Occipital lobe (tissue), 2 donors: ENCODE data around the gene FSTL4. TPM values are rescaled to one million over a fixed set of nuclear protein-coding genes. Genes with fewer than 3 reads are reported as not detected.
"Not testable (repeated sequence)": the region's sequence is repeated elsewhere in the genome, so short reads cannot be mapped to it uniquely, and the experiment has no call there.

Source experiments
- DNase-seq: peaks from one replicate; lab custom pipeline; 2025; lab: John Stamatoyannopoulos, UW
- total RNA-seq: library from RNA; depleted of rRNA; stranded (reverse); fragments of >200 nt; gene quantifications from one replicate; pipeline ENCODE4 v1.2.3, GENCODE V29; 2014

The FSTL4 gene
- total RNA-seq, 1 donor from 2014 or later: 0.62 TPM

- no peak for DNase-seq
Observed at GRCh38 chr5:133228316-133228715, 384.0 kb downstream of the FSTL4 start.

- DNase-seq: no peak
Observed at GRCh38 chr5:133227897-133228296, 384.4 kb downstream of the FSTL4 start.

GRCh38 chr5:133227082-133227481, 385.3 kb downstream of the FSTL4 start:
- DNase-seq: no peak

GRCh38 chr5:133226186-133226585, 386.2 kb downstream of the FSTL4 start:
- DNase-seq: no peak

- DNase-seq: no peak
Observed at GRCh38 chr5:133225671-133226152, 386.6 kb downstream of the FSTL4 start.

- no peak for DNase-seq
Observed at GRCh38 chr5:133222979-133223378, 389.4 kb downstream of the FSTL4 start.

GRCh38 chr5:133222521-133222920, 389.8 kb downstream of the FSTL4 start:
- DNase-seq: no peak

GRCh38 chr5:133222040-133222439, 390.3 kb downstream of the FSTL4 start:
- no peak for DNase-seq

DNA sequence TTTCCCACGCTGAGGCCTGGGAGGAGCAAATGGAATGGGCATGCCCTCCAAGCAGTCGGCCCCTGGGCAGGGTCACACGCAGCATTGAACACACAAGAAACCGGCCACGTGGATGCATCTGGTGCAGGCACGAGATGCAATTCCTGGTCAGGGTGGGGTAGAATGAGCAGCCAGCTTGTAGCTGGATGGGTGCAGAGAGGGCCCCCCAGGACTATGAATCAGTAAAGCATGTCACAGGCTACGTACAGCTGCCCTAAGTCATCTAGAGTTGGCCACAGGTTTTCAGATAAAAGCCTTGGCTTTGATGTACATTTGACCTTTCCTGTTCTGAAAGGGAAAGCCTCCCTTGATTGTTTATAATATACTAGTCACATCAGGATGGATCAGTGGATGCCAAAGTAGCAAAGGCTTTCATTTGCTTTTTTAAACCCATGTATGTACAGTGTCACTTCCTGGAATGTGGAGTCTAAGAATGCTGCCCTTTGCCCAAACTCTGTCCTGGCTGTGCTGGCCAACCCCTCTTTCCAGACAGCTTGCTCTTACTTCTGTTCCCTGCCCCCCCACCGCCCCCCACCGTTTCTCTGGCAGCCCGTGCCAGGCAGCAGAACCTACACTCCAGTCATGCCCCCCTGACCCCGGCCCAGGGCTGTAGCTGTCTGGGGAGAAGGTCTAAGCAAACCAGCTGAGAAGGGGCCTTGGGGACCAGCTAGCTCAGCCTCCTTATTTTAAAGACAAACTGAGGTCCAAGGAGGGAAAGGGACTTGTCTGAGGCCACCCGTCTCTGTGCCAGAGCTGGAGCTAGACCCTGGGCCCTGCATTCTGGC, 391.3 kb downstream of the FSTL4 start:
- DNase-seq: no peak

DNA sequence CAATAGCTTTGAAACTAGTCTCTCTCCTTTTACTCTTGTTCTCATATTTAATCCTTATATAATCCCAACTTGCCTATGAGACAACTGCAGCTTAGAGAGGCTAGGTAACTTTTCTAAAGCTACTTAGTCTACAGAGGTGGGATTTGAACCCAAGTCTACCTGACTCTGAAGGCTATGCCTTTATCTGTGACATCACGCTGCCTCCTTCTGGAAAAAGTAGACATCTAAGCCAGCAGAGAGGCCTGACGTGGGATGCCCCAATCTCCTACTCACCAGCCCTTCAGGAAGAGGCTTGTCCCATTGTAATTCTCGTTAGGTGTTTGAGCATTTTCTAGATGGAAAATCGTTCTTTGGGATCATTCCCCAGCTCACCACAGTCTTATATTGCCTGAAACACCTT, 393.0 kb downstream of the FSTL4 start:
- no peak for DNase-seq

GRCh38 chr5:133216138-133216537, 396.2 kb downstream of the FSTL4 start:
- DNase-seq: not testable (repeated sequence)

DNA sequence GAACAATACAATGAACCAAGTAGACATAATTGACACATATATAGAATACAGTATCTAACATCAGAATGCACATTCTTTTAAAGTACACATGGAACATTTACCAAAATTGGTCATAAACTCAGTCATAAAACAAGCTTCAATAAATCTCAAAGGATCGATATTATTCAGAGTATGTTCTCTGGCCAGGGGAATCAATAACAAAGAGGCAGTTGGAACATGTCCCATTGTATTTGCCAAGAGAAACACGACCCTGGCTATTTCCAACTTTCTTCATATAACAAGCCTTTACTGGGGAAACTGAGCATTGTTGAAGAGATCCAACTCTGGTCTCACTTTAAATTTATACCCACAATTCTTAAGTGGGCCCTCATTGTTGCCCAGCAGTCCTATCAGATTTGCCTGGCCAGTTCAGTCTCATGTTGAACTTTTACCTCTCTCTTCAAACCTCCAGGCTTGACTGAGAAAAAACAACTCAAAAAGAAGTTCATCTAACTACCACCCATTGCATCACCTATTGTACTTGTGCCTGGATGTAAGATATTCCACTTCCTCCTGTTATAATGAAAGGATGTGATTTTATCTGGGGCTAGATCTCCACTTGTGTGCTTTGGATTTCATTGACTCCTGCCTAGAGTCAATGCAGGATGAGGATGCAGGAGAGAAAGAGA, 398.1 kb downstream of the FSTL4 start:
- no peak for DNase-seq

GRCh38 chr5:133205649-133206048, 406.7 kb downstream of the FSTL4 start:
- DNase-seq: no peak

GRCh38 chr5:133205204-133205603, 407.1 kb downstream of the FSTL4 start:
- no peak for DNase-seq

DNA sequence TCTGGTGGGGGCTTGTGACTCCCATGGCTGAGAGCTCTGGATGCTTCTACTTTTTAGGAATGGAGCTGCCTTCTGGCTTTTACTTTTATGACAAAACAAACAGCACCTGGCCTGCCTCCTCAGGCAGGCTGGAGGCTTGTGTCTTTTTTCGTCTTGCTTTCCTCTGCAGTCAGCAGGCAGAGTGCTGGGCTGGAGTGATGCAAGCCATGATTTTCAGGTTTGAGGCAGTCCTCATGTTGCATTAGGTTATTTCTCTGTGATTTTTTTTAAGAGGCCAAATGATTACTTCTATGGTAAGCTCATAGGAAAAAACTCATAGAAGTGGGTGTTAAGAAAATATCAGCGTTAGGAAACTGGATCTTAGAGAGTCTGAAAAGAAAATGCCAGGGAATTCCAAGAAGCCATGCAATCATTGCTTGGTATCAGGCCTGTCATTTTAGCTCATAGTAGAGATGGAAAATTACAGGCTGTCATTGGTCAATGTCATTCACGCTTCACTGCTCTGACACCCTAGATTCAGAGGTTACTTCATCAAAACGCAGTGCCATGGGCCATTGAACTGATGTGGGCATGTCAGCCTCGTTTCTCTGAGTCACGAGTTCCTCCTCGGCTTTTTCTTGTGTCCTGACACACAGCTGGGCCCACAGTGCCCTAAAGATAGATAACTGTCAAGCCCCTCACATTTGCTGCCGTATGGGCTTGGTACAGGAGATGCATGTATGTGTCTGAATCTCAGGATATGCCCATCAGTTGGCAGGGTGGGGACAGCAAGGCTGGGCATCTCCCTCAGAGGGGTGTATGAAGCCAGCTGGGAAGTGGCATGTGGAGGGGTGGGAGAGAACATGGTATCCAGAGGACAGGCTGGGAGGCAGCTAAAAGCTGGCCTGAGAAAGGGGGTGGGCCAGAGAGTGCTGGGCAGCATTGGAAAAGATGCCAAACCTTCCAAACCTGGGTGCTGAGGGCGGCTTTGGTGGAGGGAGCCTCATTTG, 408.7 kb downstream of the FSTL4 start:
- DNase-seq: no peak

DNA sequence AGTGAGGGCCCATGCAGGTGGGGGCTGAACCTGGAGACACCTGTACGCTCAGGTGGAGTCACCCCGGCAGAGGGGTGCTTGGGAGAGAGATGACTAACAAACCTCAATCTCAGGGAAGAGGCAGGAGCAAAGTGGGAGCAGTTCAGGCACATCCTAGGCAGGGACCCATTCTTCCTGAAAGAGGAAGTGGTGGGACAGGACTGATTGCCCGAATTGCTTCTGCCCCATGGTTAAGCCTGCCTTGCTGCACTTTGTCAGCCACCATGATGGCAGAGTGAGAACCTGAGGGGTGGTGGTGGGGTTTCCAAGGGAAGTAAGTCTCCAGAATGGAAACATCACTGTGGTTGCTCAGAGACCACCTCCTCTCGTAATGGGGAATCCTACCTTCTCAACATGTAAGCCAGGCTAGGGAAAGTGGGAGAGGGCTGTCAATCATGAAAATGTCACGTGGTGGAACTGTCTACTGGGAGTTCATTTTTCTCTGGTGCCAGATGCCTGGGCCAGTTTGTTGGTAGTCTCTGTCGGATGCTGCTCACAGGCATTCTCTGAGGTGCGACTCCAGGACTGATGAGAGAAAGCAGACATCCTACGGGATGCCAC, 410.2 kb downstream of the FSTL4 start:
- DNase-seq: no peak

DNA sequence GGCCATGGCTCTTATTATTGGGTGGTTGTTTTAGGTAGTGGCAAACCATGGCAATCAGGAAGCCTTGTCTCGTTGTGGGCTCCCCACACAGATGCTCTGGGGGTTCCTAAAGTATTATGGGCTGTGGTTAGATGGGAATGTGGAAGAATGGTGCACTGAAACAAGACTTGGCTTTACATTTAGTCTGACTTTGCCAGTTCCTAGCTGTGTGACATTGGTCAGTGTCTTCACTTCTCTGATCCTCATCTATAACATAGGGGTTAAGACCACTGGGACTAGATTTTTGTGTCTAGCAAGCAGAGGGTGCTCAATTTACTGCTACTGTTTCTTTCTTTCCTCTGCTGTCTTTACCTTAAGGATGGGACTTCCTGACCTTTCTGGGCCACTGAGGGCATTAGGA, 411.0 kb downstream of the FSTL4 start:
- DNase-seq: no peak

GRCh38 chr5:133200256-133200655, 412.1 kb downstream of the FSTL4 start:
- DNase-seq: no peak

DNA sequence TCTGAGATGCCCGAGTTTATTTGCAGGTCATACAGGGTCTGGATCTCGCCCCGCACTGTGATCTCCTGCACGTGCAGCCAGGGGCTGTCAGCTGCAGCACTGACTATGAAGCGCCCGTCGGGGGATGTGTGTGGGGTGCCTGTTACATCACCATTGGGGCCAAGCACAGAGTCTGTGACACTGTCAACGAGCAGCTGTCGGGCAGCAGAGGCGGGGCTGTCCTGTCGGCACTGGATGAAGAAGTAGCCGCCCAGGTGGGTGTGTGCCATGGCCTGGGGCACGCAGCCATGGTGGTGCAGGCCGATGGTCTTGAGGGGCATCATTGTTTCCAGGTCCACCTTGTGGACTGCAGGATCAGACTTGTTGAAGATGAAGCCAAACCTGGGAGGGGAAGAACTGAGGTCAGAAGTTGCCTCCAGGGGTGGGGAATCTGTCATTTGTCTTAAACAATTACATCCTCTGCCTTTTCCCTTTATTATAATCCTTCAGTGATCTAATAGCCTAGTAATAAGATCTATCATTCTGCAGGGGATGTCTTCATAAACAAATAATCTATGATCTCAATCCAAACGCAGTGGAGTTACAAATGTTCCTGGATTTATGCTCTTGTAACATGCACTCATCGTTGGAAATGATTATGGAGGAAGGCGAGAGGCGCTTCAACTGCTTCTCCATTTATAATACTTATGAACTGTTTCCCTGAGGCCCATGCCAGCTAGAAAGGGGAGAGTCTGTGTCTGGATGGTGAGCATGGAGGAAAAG, 412.7 kb downstream of the FSTL4 start:
- DNase-seq: no peak

DNA sequence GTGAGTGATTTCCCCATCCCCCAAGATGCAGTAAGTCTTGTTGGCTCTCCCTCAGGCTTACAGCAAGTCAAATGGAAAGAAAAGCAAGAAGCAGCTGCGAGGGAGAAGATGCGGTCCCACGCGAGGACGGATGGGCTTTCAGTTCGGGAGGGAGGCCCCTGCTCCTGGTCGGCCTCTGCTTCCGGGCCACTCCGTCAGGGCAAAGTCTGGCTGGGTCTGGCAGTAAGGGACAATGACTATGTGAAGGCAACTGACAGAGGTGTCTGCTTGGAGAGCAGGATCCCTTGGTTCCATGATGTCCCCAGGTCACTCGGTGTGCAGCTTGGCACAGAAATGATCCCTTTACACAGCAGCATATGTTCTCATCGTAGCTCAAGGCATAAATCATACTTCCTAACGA, 413.8 kb downstream of the FSTL4 start:
- DNase-seq: no peak
